GM23338 (cell line): ENCODE data around the gene DMD. TPM values are rescaled to one million over a fixed set of nuclear protein-coding genes. Genes with fewer than 3 reads are reported as not detected.

Source experiments
- ATAC-seq: fragments of 200-7000 bp; cut with Tn5 transposase; 3 replicates; pipeline ENCODE4 v1.9.1; 2020
- DNase-seq: peaks from one replicate; pipeline ENCODE4 v3.0.0-alpha.2; 2015; ENCODE audit warnings: low spot score
- H2AFZ ChIP-seq: fragments of 200-600 bp; sonication (generic); 2 replicates; pipeline ENCODE4 v1.8.0; 2016; ENCODE audit warnings: antibody characterized with exemption, mild to moderate bottlenecking, moderate library complexity
- H3F3A ChIP-seq: fragments of 200-600 bp; sonication (generic); replicated peaks from 2 replicates; pipeline ENCODE4 v1.8.0; 2017; ENCODE audit warnings: antibody characterized with exemption, mixed run types, low read depth
- H3K27ac ChIP-seq: fragments of 200-600 bp; sonication (generic); 2 replicates; pipeline ENCODE4 v1.6.1; 2016; ENCODE audit warnings: low read depth
- H3K27me3 ChIP-seq: fragments of 200-600 bp; sonication (generic); 2 replicates; pipeline ENCODE4 v1.8.0; 2016; ENCODE audit warnings: mild to moderate bottlenecking, mixed run types, moderate library complexity; ENCODE audit not compliant: insufficient read depth
- H3K36me3 ChIP-seq: fragments of 200-600 bp; sonication (generic); 2 replicates; pipeline ENCODE4 v1.8.0; 2016; ENCODE audit warnings: mild to moderate bottlenecking; ENCODE audit not compliant: insufficient read depth
- H3K4me1 ChIP-seq: fragments of 200-600 bp; sonication (generic); 2 replicates; pipeline ENCODE4 v1.8.0; 2016; ENCODE audit warnings: mild to moderate bottlenecking, moderate library complexity; ENCODE audit not compliant: insufficient read depth
- H3K4me2 ChIP-seq: fragments of 200-600 bp; sonication (generic); 2 replicates; pipeline ENCODE4 v1.7.1; 2017; ENCODE audit warnings: mixed run types
- H3K4me3 ChIP-seq: fragments of 200-600 bp; sonication (generic); 2 replicates; pipeline ENCODE4 v1.6.1; 2016; ENCODE audit warnings: mixed run types
- H3K79me2 ChIP-seq: fragments of 200-600 bp; sonication (generic); replicated peaks from 2 replicates; pipeline ENCODE4 v1.8.0; 2017; ENCODE audit warnings: mild to moderate bottlenecking; ENCODE audit not compliant: insufficient read depth
- H3K9me2 ChIP-seq: fragments of 200-600 bp; sonication (generic); 2 replicates; pipeline ENCODE4 v1.8.0; 2017; ENCODE audit not compliant: insufficient read depth
- H4K20me1 ChIP-seq: fragments of 200-600 bp; sonication (generic); replicated peaks from 2 replicates; pipeline ENCODE4 v1.8.0; 2017; ENCODE audit warnings: mild to moderate bottlenecking; ENCODE audit not compliant: insufficient read depth
- H3K27ac Mint-ChIP-seq: 2 replicates; pipeline ENCODE4 v1.8.0; 2020; ENCODE audit warnings: inconsistent platforms, mild to moderate bottlenecking, moderate library complexity, mixed read lengths
- H3K27me3 Mint-ChIP-seq: 3 replicates; pipeline ENCODE4 v1.8.0; 2022; ENCODE audit warnings: low read depth, mild to moderate bottlenecking, moderate library complexity, mixed read lengths, inconsistent platforms; ENCODE audit not compliant: insufficient read depth, poor library complexity
- H3K36me3 Mint-ChIP-seq: 3 replicates; pipeline ENCODE4 v1.8.0; 2021; ENCODE audit warnings: low read depth, mild to moderate bottlenecking, inconsistent platforms, moderate library complexity, mixed read lengths
- H3K4me1 Mint-ChIP-seq: 3 replicates; pipeline ENCODE4 v1.8.0; 2020; ENCODE audit warnings: mild to moderate bottlenecking, inconsistent platforms, mixed read lengths
- H3K4me3 Mint-ChIP-seq: 3 replicates; pipeline ENCODE4 v1.8.0; 2021; ENCODE audit warnings: moderate library complexity, mild to moderate bottlenecking, inconsistent platforms, mixed read lengths
- H3K9me3 Mint-ChIP-seq: 3 replicates; pipeline ENCODE4 v1.8.0; 2020; ENCODE audit warnings: moderate library complexity, mild to moderate bottlenecking, inconsistent platforms, mixed read lengths
- CREB1 ChIP-seq: fragments of 250-450 bp; sonication (Bioruptor Pico); IDR thresholded peaks from 2 replicates; pipeline ENCODE4 v1.5.0; 2020; ENCODE audit warnings: low read depth, mild to moderate bottlenecking, moderate library complexity
- EZH2 ChIP-seq: fragments of 200-600 bp; sonication (generic); IDR thresholded peaks from one replicate; pipeline ENCODE4 v1.8.0; 2017; ENCODE audit warnings: antibody characterized with exemption, mild to moderate bottlenecking, low read depth; ENCODE audit not compliant: unreplicated experiment
- EZH2phosphoT487 ChIP-seq: fragments of 200-600 bp; sonication (generic); IDR thresholded peaks from one replicate; pipeline ENCODE4 v1.8.1; 2018; ENCODE audit warnings: antibody characterized with exemption; ENCODE audit not compliant: unreplicated experiment
- JUNB ChIP-seq: IDR thresholded peaks from one replicate; pipeline ENCODE4 v1.6.1; 2016; ENCODE audit warnings: antibody characterized with exemption; ENCODE audit not compliant: unreplicated experiment
- NANOG ChIP-seq: IDR thresholded peaks from 2 replicates; pipeline ENCODE4 v1.6.1; 2016; ENCODE audit warnings: antibody characterized with exemption, borderline replicate concordance
- POLR2AphosphoS5 ChIP-seq: IDR thresholded peaks from 2 replicates; pipeline ENCODE4 v1.6.1; 2016; ENCODE audit warnings: antibody characterized with exemption, low read depth
- STAT1 ChIP-seq: IDR thresholded peaks from one replicate; pipeline ENCODE4 v1.6.1; 2016; ENCODE audit warnings: antibody characterized with exemption; ENCODE audit not compliant: unreplicated experiment
- ZNF114 ChIP-seq: fragments of 250-450 bp; sonication (Bioruptor Pico); IDR thresholded peaks from 2 replicates; pipeline ENCODE4 v1.5.0; 2020; ENCODE audit warnings: mild to moderate bottlenecking, moderate library complexity
- ZNF331 ChIP-seq: fragments of 250-450 bp; sonication (Bioruptor Pico); IDR thresholded peaks from 2 replicates; pipeline ENCODE4 v1.5.0; 2020; ENCODE audit warnings: low read depth, mild to moderate bottlenecking, moderate library complexity
- polyA plus RNA-seq: library from polyadenylated mRNA; unstranded; fragments of >200 nt; fragmentation: Nextera tagmentation; extraction: Ambion mirVana; gene quantifications from 2 replicates; pipeline ENCODE4 v1.2.1, GENCODE V29; 2016
- total RNA-seq: library from RNA; depleted of rRNA; stranded (reverse); fragments of >200 nt; shearing (Covaris generic); gene quantifications from 2 replicates; pipeline ENCODE4 v1.2.3, GENCODE V29; 2014
- TF ChIP-seq, protein P1 (sequence below): fragments of 250-450 bp; sonication (Bioruptor Pico); IDR thresholded peaks from 2 replicates; pipeline ENCODE4 v1.5.0; 2020; ENCODE audit warnings: mild to moderate bottlenecking, moderate library complexity
- TF ChIP-seq, protein P2 (sequence below): IDR thresholded peaks from one replicate; pipeline ENCODE4 v1.6.1; 2018; ENCODE audit warnings: antibody characterized with exemption; ENCODE audit not compliant: unreplicated experiment
- TF ChIP-seq, protein P3 (sequence below), 2 experiments: fragments of 200-600 bp in 1 of 2; sonication (generic) in 1 of 2; conservative IDR thresholded peaks; 2 replicates each; pipeline versions ENCODE4 v1.5.1 to v1.6.1; 2016 to 2017; ENCODE audit warnings: antibody characterized with exemption in 2 of 2, low read depth in 2 of 2, mild to moderate bottlenecking in 2 of 2, moderate library complexity in 1 of 2
- TF ChIP-seq, protein P4 (sequence below): IDR thresholded peaks from 2 replicates; pipeline ENCODE4 v1.6.1; 2016; ENCODE audit warnings: antibody characterized with exemption

The DMD gene
- total and polyA plus RNA-seq, 2 experiments from 2014 or later, result 4.5 to 7.6 TPM

DNA sequence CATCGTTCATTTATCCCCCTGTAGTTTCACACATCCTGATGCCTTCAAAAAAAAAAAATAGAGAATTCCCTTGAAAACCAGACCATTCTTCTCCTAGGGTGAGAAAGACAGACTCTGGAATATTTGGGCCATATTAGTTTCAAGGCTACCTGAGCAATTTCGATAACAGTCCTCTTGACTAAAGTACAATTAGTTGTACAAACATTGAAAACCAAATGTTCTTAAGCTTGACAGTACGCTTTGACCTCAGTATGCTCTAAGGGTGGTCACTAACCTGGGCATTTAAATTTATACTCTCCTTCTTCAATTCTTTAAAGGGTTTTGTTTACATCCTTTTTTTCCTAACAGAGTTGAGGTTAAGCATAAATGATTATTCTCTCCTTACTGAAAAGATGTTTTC lies 1774.9 kb downstream of the DMD start:
- no peak overlapping the region for H2AFZ ChIP-seq
- no peaks in the 10 kb centered on the region for H3K4me1 ChIP-seq
- H3K9me2 ChIP-seq, result no peaks in the 10 kb centered on the region
- H3K27me3 ChIP-seq, result no peaks in the 10 kb centered on the region
- ATAC-seq, result no peak
- no peak overlapping the region for H3K4me3 ChIP-seq
- H3K27ac ChIP-seq, result no peak overlapping the region
- no peaks in the 10 kb centered on the region for H3F3A ChIP-seq
- no peaks in the 10 kb centered on the region for H3K9me3 Mint-ChIP-seq
- no peaks in the 10 kb centered on the region for H3K36me3 Mint-ChIP-seq
- H3K4me1 Mint-ChIP-seq, result peaks cover 11% of the 10 kb centered on the region
- no peak for TF ChIP-seq EZH2
- no peak for TF ChIP-seq JUNB
- no peak for TF ChIP-seq ZNF331 (CRISPR knock-in tag)
- TF ChIP-seq, protein P1, sequence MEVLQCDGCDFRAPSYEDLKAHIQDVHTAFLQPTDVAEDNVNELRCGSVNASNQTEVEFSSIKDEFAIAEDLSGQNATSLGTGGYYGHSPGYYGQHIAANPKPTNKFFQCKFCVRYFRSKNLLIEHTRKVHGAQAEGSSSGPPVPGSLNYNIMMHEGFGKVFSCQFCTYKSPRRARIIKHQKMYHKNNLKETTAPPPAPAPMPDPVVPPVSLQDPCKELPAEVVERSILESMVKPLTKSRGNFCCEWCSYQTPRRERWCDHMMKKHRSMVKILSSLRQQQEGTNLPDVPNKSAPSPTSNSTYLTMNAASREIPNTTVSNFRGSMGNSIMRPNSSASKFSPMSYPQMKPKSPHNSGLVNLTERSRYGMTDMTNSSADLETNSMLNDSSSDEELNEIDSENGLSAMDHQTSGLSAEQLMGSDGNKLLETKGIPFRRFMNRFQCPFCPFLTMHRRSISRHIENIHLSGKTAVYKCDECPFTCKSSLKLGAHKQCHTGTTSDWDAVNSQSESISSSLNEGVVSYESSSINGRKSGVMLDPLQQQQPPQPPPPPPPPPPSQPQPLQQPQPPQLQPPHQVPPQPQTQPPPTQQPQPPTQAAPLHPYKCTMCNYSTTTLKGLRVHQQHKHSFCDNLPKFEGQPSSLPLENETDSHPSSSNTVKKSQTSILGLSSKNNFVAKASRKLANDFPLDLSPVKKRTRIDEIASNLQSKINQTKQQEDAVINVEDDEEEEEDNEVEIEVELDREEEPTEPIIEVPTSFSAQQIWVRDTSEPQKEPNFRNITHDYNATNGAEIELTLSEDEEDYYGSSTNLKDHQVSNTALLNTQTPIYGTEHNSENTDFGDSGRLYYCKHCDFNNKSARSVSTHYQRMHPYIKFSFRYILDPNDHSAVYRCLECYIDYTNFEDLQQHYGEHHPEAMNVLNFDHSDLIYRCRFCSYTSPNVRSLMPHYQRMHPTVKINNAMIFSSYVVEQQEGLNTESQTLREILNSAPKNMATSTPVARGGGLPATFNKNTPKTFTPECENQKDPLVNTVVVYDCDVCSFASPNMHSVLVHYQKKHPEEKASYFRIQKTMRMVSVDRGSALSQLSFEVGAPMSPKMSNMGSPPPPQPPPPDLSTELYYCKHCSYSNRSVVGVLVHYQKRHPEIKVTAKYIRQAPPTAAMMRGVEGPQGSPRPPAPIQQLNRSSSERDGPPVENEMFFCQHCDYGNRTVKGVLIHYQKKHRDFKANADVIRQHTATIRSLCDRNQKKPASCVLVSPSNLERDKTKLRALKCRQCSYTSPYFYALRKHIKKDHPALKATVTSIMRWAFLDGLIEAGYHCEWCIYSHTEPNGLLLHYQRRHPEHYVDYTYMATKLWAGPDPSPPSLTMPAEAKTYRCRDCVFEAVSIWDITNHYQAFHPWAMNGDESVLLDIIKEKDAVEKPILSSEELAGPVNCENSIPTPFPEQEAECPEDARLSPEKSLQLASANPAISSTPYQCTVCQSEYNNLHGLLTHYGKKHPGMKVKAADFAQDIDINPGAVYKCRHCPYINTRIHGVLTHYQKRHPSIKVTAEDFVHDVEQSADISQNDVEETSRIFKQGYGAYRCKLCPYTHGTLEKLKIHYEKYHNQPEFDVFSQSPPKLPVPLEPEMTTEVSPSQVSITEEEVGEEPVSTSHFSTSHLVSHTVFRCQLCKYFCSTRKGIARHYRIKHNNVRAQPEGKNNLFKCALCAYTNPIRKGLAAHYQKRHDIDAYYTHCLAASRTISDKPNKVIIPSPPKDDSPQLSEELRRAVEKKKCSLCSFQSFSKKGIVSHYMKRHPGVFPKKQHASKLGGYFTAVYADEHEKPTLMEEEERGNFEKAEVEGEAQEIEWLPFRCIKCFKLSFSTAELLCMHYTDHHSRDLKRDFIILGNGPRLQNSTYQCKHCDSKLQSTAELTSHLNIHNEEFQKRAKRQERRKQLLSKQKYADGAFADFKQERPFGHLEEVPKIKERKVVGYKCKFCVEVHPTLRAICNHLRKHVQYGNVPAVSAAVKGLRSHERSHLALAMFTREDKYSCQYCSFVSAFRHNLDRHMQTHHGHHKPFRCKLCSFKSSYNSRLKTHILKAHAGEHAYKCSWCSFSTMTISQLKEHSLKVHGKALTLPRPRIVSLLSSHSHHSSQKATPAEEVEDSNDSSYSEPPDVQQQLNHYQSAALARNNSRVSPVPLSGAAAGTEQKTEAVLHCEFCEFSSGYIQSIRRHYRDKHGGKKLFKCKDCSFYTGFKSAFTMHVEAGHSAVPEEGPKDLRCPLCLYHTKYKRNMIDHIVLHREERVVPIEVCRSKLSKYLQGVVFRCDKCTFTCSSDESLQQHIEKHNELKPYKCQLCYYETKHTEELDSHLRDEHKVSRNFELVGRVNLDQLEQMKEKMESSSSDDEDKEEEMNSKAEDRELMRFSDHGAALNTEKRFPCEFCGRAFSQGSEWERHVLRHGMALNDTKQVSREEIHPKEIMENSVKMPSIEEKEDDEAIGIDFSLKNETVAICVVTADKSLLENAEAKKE (CRISPR knock-in tag), result no peak
- no peak for TF ChIP-seq STAT1
- TF ChIP-seq, protein P2, sequence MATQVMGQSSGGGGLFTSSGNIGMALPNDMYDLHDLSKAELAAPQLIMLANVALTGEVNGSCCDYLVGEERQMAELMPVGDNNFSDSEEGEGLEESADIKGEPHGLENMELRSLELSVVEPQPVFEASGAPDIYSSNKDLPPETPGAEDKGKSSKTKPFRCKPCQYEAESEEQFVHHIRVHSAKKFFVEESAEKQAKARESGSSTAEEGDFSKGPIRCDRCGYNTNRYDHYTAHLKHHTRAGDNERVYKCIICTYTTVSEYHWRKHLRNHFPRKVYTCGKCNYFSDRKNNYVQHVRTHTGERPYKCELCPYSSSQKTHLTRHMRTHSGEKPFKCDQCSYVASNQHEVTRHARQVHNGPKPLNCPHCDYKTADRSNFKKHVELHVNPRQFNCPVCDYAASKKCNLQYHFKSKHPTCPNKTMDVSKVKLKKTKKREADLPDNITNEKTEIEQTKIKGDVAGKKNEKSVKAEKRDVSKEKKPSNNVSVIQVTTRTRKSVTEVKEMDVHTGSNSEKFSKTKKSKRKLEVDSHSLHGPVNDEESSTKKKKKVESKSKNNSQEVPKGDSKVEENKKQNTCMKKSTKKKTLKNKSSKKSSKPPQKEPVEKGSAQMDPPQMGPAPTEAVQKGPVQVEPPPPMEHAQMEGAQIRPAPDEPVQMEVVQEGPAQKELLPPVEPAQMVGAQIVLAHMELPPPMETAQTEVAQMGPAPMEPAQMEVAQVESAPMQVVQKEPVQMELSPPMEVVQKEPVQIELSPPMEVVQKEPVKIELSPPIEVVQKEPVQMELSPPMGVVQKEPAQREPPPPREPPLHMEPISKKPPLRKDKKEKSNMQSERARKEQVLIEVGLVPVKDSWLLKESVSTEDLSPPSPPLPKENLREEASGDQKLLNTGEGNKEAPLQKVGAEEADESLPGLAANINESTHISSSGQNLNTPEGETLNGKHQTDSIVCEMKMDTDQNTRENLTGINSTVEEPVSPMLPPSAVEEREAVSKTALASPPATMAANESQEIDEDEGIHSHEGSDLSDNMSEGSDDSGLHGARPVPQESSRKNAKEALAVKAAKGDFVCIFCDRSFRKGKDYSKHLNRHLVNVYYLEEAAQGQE, result no peak
- TF ChIP-seq EZH2phosphoT487, result no peak
- TF ChIP-seq ZNF114, result no peak
- TF ChIP-seq, protein P3, sequence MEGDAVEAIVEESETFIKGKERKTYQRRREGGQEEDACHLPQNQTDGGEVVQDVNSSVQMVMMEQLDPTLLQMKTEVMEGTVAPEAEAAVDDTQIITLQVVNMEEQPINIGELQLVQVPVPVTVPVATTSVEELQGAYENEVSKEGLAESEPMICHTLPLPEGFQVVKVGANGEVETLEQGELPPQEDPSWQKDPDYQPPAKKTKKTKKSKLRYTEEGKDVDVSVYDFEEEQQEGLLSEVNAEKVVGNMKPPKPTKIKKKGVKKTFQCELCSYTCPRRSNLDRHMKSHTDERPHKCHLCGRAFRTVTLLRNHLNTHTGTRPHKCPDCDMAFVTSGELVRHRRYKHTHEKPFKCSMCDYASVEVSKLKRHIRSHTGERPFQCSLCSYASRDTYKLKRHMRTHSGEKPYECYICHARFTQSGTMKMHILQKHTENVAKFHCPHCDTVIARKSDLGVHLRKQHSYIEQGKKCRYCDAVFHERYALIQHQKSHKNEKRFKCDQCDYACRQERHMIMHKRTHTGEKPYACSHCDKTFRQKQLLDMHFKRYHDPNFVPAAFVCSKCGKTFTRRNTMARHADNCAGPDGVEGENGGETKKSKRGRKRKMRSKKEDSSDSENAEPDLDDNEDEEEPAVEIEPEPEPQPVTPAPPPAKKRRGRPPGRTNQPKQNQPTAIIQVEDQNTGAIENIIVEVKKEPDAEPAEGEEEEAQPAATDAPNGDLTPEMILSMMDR (conservative IDR thresholded peaks at IDR 0.05; ENCODE audit: low read depth in 2 of 2), result no peak
- TF ChIP-seq NANOG, result no peak
- TF ChIP-seq, protein P4, sequence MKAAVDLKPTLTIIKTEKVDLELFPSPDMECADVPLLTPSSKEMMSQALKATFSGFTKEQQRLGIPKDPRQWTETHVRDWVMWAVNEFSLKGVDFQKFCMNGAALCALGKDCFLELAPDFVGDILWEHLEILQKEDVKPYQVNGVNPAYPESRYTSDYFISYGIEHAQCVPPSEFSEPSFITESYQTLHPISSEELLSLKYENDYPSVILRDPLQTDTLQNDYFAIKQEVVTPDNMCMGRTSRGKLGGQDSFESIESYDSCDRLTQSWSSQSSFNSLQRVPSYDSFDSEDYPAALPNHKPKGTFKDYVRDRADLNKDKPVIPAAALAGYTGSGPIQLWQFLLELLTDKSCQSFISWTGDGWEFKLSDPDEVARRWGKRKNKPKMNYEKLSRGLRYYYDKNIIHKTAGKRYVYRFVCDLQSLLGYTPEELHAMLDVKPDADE, result no peak
- TF ChIP-seq POLR2AphosphoS5, result no peak
- TF ChIP-seq CREB1, result no peak
- H3K27me3 Mint-ChIP-seq, result peaks cover 2% of the 10 kb centered on the region
- DNase-seq, result no peak
- H3K36me3 ChIP-seq, result no peaks in the 10 kb centered on the region
- H4K20me1 ChIP-seq, result no peaks in the 10 kb centered on the region
- H3K4me3 Mint-ChIP-seq, result no peak overlapping the region
- no peaks in the 10 kb centered on the region for H3K79me2 ChIP-seq
- no peak overlapping the region for H3K27ac Mint-ChIP-seq
- H3K4me2 ChIP-seq, result no peak overlapping the region
